RWPE2 (cell line): ENCODE measurements around the gene DOK4.

ENCODE experiments used
- ATAC-seq: fragments of 200-7000 bp; cut with Tn5 transposase; 3 replicates; pipeline ENCODE4 v1.9.1; 2021; ENCODE audit warnings: low read depth
- DNase-seq: peaks from one replicate; pipeline ENCODE4 v3.0.0-alpha.2; 2020; ENCODE audit warnings: low spot score
- H3K27ac ChIP-seq: fragments of 450-650 bp; 2 replicates; pipeline ENCODE4 v1.5.1; 2017; ENCODE audit warnings: mild to moderate bottlenecking; ENCODE audit not compliant: poor library complexity, severe bottlenecking
- H3K27me3 ChIP-seq: fragments of 250-450 bp; sonication (Bioruptor Pico); 2 replicates; pipeline ENCODE4 v1.5.1; 2021; ENCODE audit warnings: mild to moderate bottlenecking, moderate library complexity; ENCODE audit not compliant: insufficient read depth, poor library complexity, severe bottlenecking
- H3K36me3 ChIP-seq: fragments of 250-450 bp; sonication (Bioruptor Pico); 2 replicates; pipeline ENCODE4 v1.5.1; 2020; ENCODE audit warnings: low read depth, mild to moderate bottlenecking, moderate library complexity
- H3K4me1 ChIP-seq: fragments of 250-450 bp; sonication (Bioruptor Pico); 2 replicates; pipeline ENCODE4 v1.5.1; 2021; ENCODE audit warnings: mild to moderate bottlenecking, moderate library complexity; ENCODE audit not compliant: insufficient read depth, poor library complexity, severe bottlenecking
- H3K4me3 ChIP-seq: fragments of 250-450 bp; sonication (Bioruptor Pico); 2 replicates; pipeline ENCODE4 v1.5.1; 2021; ENCODE audit warnings: mild to moderate bottlenecking, moderate library complexity; ENCODE audit not compliant: severe bottlenecking
- H3K9me3 ChIP-seq: fragments of 250-450 bp; sonication (Bioruptor Pico); 2 replicates; pipeline ENCODE4 v1.5.1; 2021; ENCODE audit warnings: mild to moderate bottlenecking, moderate library complexity; ENCODE audit not compliant: severe bottlenecking
- TF ChIP-seq, protein P1 (sequence below): fragments of 450-650 bp; IDR thresholded peaks from one replicate; pipeline ENCODE4 v1.5.1; 2017; ENCODE audit warnings: mild to moderate bottlenecking, moderate library complexity; ENCODE audit not compliant: poor library complexity, severe bottlenecking

Gene DOK4

DNA sequence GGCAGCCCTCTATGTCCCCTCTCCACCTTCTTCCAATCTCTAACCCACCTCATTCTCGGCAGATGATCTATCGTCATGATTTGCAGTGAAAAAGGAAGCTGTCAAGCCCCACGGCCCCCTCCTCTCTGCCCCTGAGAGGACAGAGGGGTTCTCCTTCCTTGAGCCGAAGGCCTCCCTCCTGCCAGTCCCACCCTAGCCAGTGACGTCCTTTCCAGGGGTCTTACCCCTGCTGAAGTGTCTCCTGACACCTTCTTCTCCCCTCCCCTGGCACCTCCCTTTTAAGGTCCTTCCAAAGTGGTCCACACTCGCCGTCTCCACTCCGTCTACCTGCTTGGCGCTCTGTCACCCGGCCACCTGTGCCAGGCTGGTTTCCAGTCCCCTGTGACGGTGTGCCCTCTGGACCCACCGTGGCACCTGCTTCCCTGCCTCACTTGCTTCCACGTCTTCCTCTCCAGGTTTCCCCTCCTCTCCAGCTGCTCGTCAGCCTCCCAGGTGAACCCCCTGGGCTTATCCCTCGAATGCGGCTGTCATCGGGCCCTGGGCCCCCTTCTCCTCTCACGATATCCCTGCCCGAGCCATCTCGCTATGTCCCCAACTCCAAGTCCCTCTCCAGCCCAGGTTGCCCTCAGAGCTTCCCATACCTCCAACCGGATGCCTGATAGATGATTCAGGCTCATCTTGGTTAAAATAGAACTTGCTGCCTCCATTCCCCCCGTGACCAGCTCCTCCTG is 44.4 kb upstream of the DOK4 start:
- no peaks in the 10 kb centered on the region for H3K27me3 ChIP-seq
- H3K27ac ChIP-seq = no peak overlapping the region
- no peaks in the 10 kb centered on the region for H3K9me3 ChIP-seq
- H3K4me1 ChIP-seq = peaks cover 9% of the 10 kb centered on the region
- H3K36me3 ChIP-seq = no peaks in the 10 kb centered on the region
- TF ChIP-seq, protein P1, sequence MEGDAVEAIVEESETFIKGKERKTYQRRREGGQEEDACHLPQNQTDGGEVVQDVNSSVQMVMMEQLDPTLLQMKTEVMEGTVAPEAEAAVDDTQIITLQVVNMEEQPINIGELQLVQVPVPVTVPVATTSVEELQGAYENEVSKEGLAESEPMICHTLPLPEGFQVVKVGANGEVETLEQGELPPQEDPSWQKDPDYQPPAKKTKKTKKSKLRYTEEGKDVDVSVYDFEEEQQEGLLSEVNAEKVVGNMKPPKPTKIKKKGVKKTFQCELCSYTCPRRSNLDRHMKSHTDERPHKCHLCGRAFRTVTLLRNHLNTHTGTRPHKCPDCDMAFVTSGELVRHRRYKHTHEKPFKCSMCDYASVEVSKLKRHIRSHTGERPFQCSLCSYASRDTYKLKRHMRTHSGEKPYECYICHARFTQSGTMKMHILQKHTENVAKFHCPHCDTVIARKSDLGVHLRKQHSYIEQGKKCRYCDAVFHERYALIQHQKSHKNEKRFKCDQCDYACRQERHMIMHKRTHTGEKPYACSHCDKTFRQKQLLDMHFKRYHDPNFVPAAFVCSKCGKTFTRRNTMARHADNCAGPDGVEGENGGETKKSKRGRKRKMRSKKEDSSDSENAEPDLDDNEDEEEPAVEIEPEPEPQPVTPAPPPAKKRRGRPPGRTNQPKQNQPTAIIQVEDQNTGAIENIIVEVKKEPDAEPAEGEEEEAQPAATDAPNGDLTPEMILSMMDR = no peak
- ATAC-seq (no peak), DNase-seq (peak; percentile 46)
- no peak overlapping the region for H3K4me3 ChIP-seq

DNA sequence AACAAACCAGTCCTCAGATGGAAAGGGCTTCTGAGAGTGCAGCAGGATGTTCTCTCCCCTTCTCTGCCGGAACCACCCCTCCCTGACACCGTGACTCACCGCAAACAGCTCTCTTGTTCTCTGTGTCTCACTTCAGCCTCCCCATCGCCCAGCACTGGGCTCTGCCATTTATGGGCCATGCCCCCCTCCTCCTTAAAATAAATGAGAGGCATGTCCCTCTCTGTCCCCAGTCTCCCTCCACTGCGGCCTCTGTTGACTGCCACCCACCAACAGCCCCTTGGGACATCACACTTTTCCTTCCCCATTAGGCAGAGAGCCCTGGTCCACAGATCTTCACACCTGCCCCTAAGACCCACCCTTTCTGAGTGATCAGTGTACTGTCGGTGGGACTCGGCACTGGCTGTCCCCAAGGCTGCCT is 43.8 kb upstream of the DOK4 start:
- Histone ChIP-seq H3K36me3 (no peaks in the 10 kb centered on the region), H3K27ac (no peak overlapping the region), H3K4me1 (peaks cover 9% of the 10 kb centered on the region), H3K27me3 (no peaks in the 10 kb centered on the region), H3K9me3 (no peaks in the 10 kb centered on the region), H3K4me3 (no peak overlapping the region)
- DNase-seq = peak; percentile 73
- peak; percentile 82 for ATAC-seq
- TF ChIP-seq, protein P1 = no peak

DNA sequence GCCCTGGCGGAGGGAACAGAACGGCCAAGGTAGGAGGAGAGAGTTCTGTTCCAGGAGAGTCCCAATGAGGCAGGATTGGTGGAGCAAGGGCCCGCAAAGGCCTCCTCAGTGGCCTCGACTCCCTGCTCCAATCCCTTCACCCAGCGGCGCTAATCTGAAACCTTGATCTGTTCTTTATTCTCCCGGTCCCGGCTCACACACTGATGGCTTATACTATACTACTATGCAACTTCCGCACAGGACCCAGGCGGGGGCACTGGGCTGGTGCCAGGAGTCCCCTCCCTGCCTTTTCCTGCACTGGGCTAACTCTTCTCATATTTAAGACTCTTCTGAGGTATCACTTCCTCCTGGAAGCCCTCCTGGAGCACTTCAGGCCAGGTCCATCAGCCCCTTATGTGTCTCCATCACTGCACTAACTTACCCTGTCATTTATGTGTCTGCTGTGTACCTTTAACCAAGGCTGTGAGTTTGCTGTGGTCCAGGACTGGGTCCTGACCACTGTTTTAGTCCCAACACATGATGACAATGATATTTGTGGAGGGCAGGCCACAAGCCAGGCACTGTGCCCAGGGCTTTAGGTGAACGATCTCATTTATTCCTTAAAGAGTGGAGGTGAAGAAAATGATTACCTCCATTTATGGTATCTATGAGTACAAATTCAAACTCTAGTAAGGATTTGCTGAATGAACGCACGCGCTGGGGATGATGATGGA is 43.3 kb upstream of the DOK4 start:
- ATAC-seq = no peak
- Histone ChIP-seq H3K27ac (no peak overlapping the region), H3K27me3 (no peaks in the 10 kb centered on the region), H3K36me3 (no peaks in the 10 kb centered on the region), H3K4me1 (peaks cover 9% of the 10 kb centered on the region), H3K9me3 (no peaks in the 10 kb centered on the region), H3K4me3 (no peak overlapping the region)
- TF ChIP-seq, protein P1 = no peak
- DNase-seq = peak; percentile 56

DNA sequence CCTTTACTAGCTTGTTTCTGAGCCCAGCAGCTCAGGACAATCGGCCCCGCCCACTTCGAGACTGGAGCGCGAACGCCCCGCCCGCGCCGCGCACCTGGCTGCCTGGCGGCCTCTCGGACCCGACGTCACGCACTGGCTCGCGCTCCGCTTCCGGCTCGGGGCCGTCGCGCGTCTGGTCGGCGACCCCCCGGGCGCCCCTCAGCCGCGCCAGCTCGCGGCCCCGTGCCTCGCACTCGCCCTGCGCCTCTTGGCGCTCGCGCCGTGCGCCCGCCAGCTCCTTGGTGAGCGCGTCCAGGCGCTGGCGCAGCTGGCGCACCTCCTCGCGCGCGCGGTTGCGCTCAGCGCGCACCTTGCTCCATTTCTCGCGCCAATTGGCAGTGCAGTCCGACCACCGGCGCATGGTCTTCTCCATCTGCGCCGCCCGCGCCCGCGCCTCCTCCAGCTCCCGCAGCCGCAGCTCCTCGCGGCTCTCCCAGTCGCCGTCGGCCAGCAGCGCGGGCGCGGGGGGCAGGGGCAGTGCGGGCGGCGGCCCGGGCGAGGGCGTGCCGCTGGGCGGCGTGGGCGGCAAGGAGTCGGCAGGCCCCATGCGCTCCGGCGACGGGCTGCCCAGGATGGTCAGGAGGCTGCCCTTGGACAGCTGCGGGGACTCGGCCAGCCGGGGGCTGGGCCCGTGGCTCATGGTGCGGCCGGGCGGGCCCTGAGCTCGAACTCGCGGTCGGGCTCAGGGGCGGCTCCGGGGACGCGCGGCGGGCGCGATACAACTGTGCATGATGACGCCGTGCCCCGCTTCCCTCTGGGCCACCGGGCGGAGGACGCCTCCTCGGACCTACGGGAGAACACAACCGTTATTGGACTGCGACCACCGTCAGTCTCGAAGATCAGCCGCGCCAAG is 42.5 kb upstream of the DOK4 start:
- H3K9me3 ChIP-seq = no peaks in the 10 kb centered on the region
- H3K27ac ChIP-seq = no peak overlapping the region
- H3K4me1 ChIP-seq = peaks cover 9% of the 10 kb centered on the region
- no peaks in the 10 kb centered on the region for H3K27me3 ChIP-seq
- TF ChIP-seq, protein P1 = no peak
- H3K36me3 ChIP-seq = no peaks in the 10 kb centered on the region
- no peak overlapping the region for H3K4me3 ChIP-seq
- DNase-seq (no peak), ATAC-seq (no peak)
